IMR-90 (cell line): ENCODE results near the gene C6orf89. TPM values are rescaled to one million over a fixed set of nuclear protein-coding genes. Genes with fewer than 3 reads are reported as not detected.

Experiments used
- ATAC-seq: fragments of 200-7000 bp; cut with Tn5 transposase; 2 replicates; pipeline ENCODE4 v1.9.1; 2020; ENCODE audit warnings: low read depth, mild to moderate bottlenecking, moderate library complexity
- BruUV-seq: library from RNA; stranded (reverse); fragments of 400-500 nt; replicated peaks from 2 replicates; lab custom pipeline; 2021; lab: Mats Ljungman, UMichigan
- CTCF ChIA-PET: fragments of 300-600 bp; formaldehyde crosslinking; extraction: SDS; loops from one replicate; lab custom pipeline; 2021; ENCODE audit warnings: antibody characterized with exemption; lab: Yijun Ruan, JAX
- POLR2A ChIA-PET: fragments of 300-600 bp; sonication (Branson Sonifier 250); formaldehyde crosslinking; loops from one replicate; lab custom pipeline; 2022; ENCODE audit warnings: antibody characterized with exemption; ENCODE audit not compliant: unreplicated experiment; lab: Charles Lee
- DNase-seq: peaks from one replicate; pipeline ENCODE4 v3.0.0; 2013
- H2AFZ ChIP-seq: replicated peaks from 2 replicates; pipeline ENCODE3; 2013; ENCODE audit warnings: low read length, mild to moderate bottlenecking; ENCODE audit not compliant: poor library complexity
- H2AK5ac ChIP-seq: 2 replicates; pipeline ENCODE4 v1.6.1; 2013; ENCODE audit warnings: low read depth, low read length, inconsistent platforms
- H2AK9ac ChIP-seq: replicated peaks from 2 replicates; pipeline ENCODE3; 2013; ENCODE audit warnings: mild to moderate bottlenecking, low read depth, low read length, moderate library complexity; ENCODE audit not compliant: poor library complexity
- H2BK120ac ChIP-seq: 2 replicates; pipeline ENCODE4 v1.6.1; 2013; ENCODE audit warnings: low read depth, low read length, inconsistent platforms
- H2BK15ac ChIP-seq: 3 replicates; pipeline ENCODE4 v1.6.1; 2013; ENCODE audit warnings: low read depth, low read length, inconsistent platforms
- H2BK20ac ChIP-seq: 2 replicates; pipeline ENCODE4 v1.6.1; 2013; ENCODE audit warnings: low read depth, mild to moderate bottlenecking, inconsistent platforms, low read length, moderate library complexity
- H2BK5ac ChIP-seq: 2 replicates; pipeline ENCODE4 v1.6.1; 2013; ENCODE audit warnings: mild to moderate bottlenecking, low read depth, low read length, inconsistent platforms; ENCODE audit not compliant: poor library complexity, severe bottlenecking
- H3K14ac ChIP-seq: replicated peaks from 2 replicates; pipeline ENCODE4 v1.6.1; 2013; ENCODE audit warnings: low read depth, low read length, inconsistent platforms
- H3K18ac ChIP-seq: 2 replicates; pipeline ENCODE4 v1.6.1; 2013; ENCODE audit warnings: low read depth, low read length, control low read depth
- H3K23ac ChIP-seq: 2 replicates; pipeline ENCODE4 v1.6.1; 2013; ENCODE audit warnings: low read depth, low read length, inconsistent platforms
- H3K27ac ChIP-seq: 2 replicates; pipeline ENCODE4 v1.5.1; 2013; ENCODE audit warnings: mild to moderate bottlenecking, control low read depth, low read length; ENCODE audit not compliant: insufficient read depth
- H3K27me3 ChIP-seq: 2 replicates; pipeline ENCODE4 v1.6.1; 2013; ENCODE audit warnings: low read length; ENCODE audit not compliant: control insufficient read depth, insufficient read depth
- H3K36me3 ChIP-seq: 2 replicates; pipeline ENCODE4 v1.6.1; 2013; ENCODE audit warnings: low read length, mixed read lengths; ENCODE audit not compliant: control insufficient read depth, insufficient read depth
- H3K4ac ChIP-seq: 2 replicates; pipeline ENCODE4 v1.6.1; 2013; ENCODE audit warnings: low read depth, low read length, inconsistent platforms
- H3K4me1 ChIP-seq: 2 replicates; pipeline ENCODE4 v1.6.1; 2013; ENCODE audit warnings: low read length, mixed read lengths; ENCODE audit not compliant: control insufficient read depth, insufficient read depth
- H3K4me2 ChIP-seq: 2 replicates; pipeline ENCODE4 v1.6.1; 2013; ENCODE audit warnings: low read depth, mild to moderate bottlenecking, control low read depth, low read length, moderate library complexity
- H3K4me3 ChIP-seq: 2 replicates; pipeline ENCODE4 v1.5.1; 2013; ENCODE audit warnings: low read depth, mild to moderate bottlenecking, control low read depth, low read length, moderate library complexity; ENCODE audit not compliant: insufficient read depth
- H3K56ac ChIP-seq: 2 replicates; pipeline ENCODE4 v1.6.1; 2013; ENCODE audit warnings: low read length, inconsistent platforms; ENCODE audit not compliant: insufficient read depth; ENCODE audit errors: extremely low read depth
- H3K79me1 ChIP-seq, 2 experiments: 2 replicates each; pipeline ENCODE4 v1.6.1; 2013; ENCODE audit warnings: low read length in 2 of 2, inconsistent platforms in 1 of 2, low read depth in 1 of 2
- H3K9ac ChIP-seq: 2 replicates; pipeline ENCODE4 v1.6.1; 2013; ENCODE audit warnings: low read depth, low read length, control low read depth
- H3K9me1 ChIP-seq: 2 replicates; pipeline ENCODE4 v1.6.1; 2013; ENCODE audit warnings: low read length, inconsistent platforms; ENCODE audit not compliant: insufficient read depth
- H3K9me3 ChIP-seq: 2 replicates; pipeline ENCODE4 v1.6.1; 2013; ENCODE audit warnings: low read length; ENCODE audit not compliant: control insufficient read depth, insufficient read depth
- H4K20me1 ChIP-seq: 2 replicates; pipeline ENCODE4 v1.6.1; 2013; ENCODE audit warnings: low read length, inconsistent platforms; ENCODE audit not compliant: insufficient read depth
- H4K5ac ChIP-seq: 2 replicates; pipeline ENCODE4 v1.6.1; 2013; ENCODE audit warnings: mild to moderate bottlenecking, low read depth, low read length, control low read depth
- H4K8ac ChIP-seq, 2 experiments: 2 replicates each; pipeline ENCODE4 v1.6.1; 2013; ENCODE audit warnings: low read depth in 2 of 2, low read length in 2 of 2, control low read depth in 1 of 2, inconsistent platforms in 1 of 2
- H4K91ac ChIP-seq: 2 replicates; pipeline ENCODE4 v1.6.1; 2013; ENCODE audit warnings: low read depth, low read length, inconsistent platforms; ENCODE audit not compliant: insufficient read depth
- BHLHE40 ChIP-seq: fragments of 150-350 bp; IDR thresholded peaks from 2 replicates; pipeline ENCODE4 v1.6.1; 2016; ENCODE audit warnings: mild to moderate bottlenecking, low read depth, low read length
- CEBPB ChIP-seq: IDR thresholded peaks from 2 replicates; pipeline ENCODE4 v1.6.1; 2012; ENCODE audit warnings: low read depth, low read length, improper control_type of control experiment
- CHD1 ChIP-seq: IDR thresholded peaks from 2 replicates; pipeline ENCODE4 v1.6.1; 2012; ENCODE audit warnings: low read depth, low read length, improper control_type of control experiment
- FOS ChIP-seq: fragments of 150-350 bp; IDR thresholded peaks from 2 replicates; pipeline ENCODE4 v1.6.1; 2016; ENCODE audit warnings: low read depth, low read length
- MAFK ChIP-seq: IDR thresholded peaks from 2 replicates; pipeline ENCODE4 v1.6.1; 2012; ENCODE audit warnings: low read depth, low read length, improper control_type of control experiment
- MAZ ChIP-seq: IDR thresholded peaks from 2 replicates; pipeline ENCODE4 v1.6.1; 2012; ENCODE audit warnings: low read depth, mild to moderate bottlenecking, low read length, improper control_type of control experiment, moderate library complexity, borderline replicate concordance
- MXI1 ChIP-seq: IDR thresholded peaks from 2 replicates; pipeline ENCODE4 v1.6.1; 2012; ENCODE audit warnings: low read depth, mild to moderate bottlenecking, low read length, moderate library complexity, borderline replicate concordance
- NFE2L2 ChIP-seq: fragments of 150-350 bp; IDR thresholded peaks from 2 replicates; pipeline ENCODE4 v1.6.1; 2016; ENCODE audit warnings: low read depth, mild to moderate bottlenecking, low read length
- POLR2A ChIP-seq: IDR thresholded peaks from 2 replicates; pipeline ENCODE4 v1.6.1; 2012; ENCODE audit warnings: mild to moderate bottlenecking, low read depth, low read length
- RAD21 ChIP-seq: IDR thresholded peaks from 2 replicates; pipeline ENCODE4 v1.6.1; 2012; ENCODE audit warnings: low read length, improper control_type of control experiment
- RCOR1 ChIP-seq: IDR thresholded peaks from 2 replicates; pipeline ENCODE4 v1.6.1; 2012; ENCODE audit warnings: mild to moderate bottlenecking, low read length, improper control_type of control experiment; ENCODE audit not compliant: insufficient replicate concordance
- RFX5 ChIP-seq: IDR thresholded peaks from 2 replicates; pipeline ENCODE4 v1.8.0; 2012; ENCODE audit warnings: low read depth, mild to moderate bottlenecking, low read length, moderate library complexity
- SMC3 ChIP-seq: fragments of 150-350 bp; IDR thresholded peaks from 2 replicates; pipeline ENCODE4 v1.6.1; 2016; ENCODE audit warnings: low read depth, mild to moderate bottlenecking, antibody characterized with exemption, low read length, moderate library complexity
- WGBS, 2 experiments: methylation state at CpG; one replicate each; pipeline versions ENCODE4 v1.1.5 to v1.1.7; 2013; ENCODE audit warnings: missing lambda C conversion rate in 2 of 2; ENCODE audit not compliant: insufficient read length in 1 of 2; ENCODE audit errors: extremely low coverage in 2 of 2; 5-methylcytosine and 5-hydroxymethylcytosine counted together
- dilution Hi-C: fragments of 300-500 bp; cut with HindIII; formaldehyde crosslinking; loops from one replicate; pipeline ENCODE4 v1.14.3; 2018; ENCODE audit warnings: low sequenced_read_pairs; ENCODE audit not compliant: unreplicated experiment
- in situ Hi-C: fragments of 300-500 bp; cut with MboI; formaldehyde crosslinking; loops from 3 replicates; pipeline ENCODE4 v1.14.3; 2019; ENCODE audit warnings: low sequenced_read_pairs, inconsistent platforms, mixed read lengths
- intact Hi-C: fragments of 100-400 bp; cut with micrococcal nuclease; formaldehyde crosslinking; loops from 2 replicates; pipeline ENCODE4 v1.10.0; 2022
- polyA plus RNA-seq, 3 experiments: library from polyadenylated mRNA; depleted of rRNA; stranded (reverse); fragments of >200 nt; gene quantifications; 2 replicates each; pipeline ENCODE4 v1.2.3, GENCODE V29; 2012; ENCODE audit warnings: low replicate concordance in 1 of 3
- total RNA-seq: library from RNA; depleted of rRNA; stranded (reverse); fragments of >200 nt; gene quantifications from 2 replicates; pipeline ENCODE4 v1.2.3, GENCODE V29; 2012
- TF ChIP-seq, protein P1 (sequence below): fragments of 150-350 bp; IDR thresholded peaks from 2 replicates; pipeline ENCODE4 v1.6.1; 2017; ENCODE audit warnings: mild to moderate bottlenecking, antibody characterized with exemption, low read length, low read depth
- TF ChIP-seq, protein P2 (sequence below): fragments of 150-350 bp; IDR thresholded peaks from 2 replicates; pipeline ENCODE4 v1.6.1; 2016; ENCODE audit warnings: low read depth, mild to moderate bottlenecking, low read length, moderate library complexity, borderline replicate concordance

Gene C6orf89
- total and polyA plus RNA-seq, 2 of the 4 experiments (the other 2 are of a cell fraction): 30.8 to 52.3 TPM

DNA sequence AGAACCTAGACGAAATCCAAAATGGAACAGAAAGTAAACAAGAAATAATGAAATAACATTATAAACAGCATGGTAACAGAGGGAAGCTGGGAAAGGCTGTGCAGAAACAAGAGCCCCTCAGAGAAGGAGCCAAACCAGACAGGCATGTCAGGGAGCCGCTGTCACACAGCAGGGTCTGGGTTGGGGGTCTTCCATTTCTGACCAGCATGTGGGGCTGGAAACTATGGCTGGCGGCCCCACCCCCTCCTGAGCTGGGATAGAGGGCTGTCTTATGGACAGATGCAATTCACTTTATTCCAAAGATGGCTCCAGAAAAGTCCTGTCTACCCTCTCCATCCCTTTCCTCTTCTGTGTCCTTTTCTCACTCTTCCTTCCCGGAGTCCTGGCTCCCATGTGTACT lies 27.3 kb downstream of the C6orf89 start:
- Histone ChIP-seq H4K5ac (peak overlapping the region; percentile 45; the same call in 1 of the 2 replicates), H3K4me3 (no peak overlapping the region), H2AK5ac (peak overlapping the region; percentile 86), H2BK15ac (peak overlapping the region; percentile 35; the same call in 1 of the 3 replicates), H3K4me2 (peak overlapping the region; percentile 20), H3K36me3 (peaks cover 18% of the 10 kb centered on the region), H4K8ac (0 out of 4 replicates have a peak overlapping the region, but pooled peaks of 1 of the 2 experiments have one; percentile 3), H4K20me1 (peaks cover 21% of the 10 kb centered on the region), H3K4me1 (peaks cover 19% of the 10 kb centered on the region), H3K79me1 (peaks cover 4 to 17% of the 10 kb centered on the region in 2 experiments; a peak in 3 of 4 replicates), H2AFZ (no peak overlapping the region), H3K56ac (no peak overlapping the region), H3K18ac (peak overlapping the region; percentile 67), H3K4ac (peak overlapping the region; percentile 68), H2AK9ac (no peak overlapping the region), H3K27ac (peak overlapping the region; percentile 56; the same call in 1 of the 2 replicates), H3K27me3 (no peaks in the 10 kb centered on the region), H2BK5ac (peak overlapping the region; percentile 68), H2BK20ac (peak overlapping the region; percentile 24; the same call in 1 of the 2 replicates), H3K14ac (peak overlapping the region; percentile 68; the same call in 1 of the 2 replicates), H3K9ac (no peak overlapping the region), H3K9me3 (no peaks in the 10 kb centered on the region), H3K23ac (0 out of 2 replicates have a peak overlapping the region, but pooled peaks have one; percentile 41), H2BK120ac (peak overlapping the region; percentile 27; the same call in 1 of the 2 replicates), H4K91ac (peak overlapping the region; percentile 54), H3K9me1 (peaks cover 14% of the 10 kb centered on the region)
- BruUV-seq: no TSS peak
- TF ChIP-seq MXI1 (no peak), RCOR1 (no peak), MAZ (no peak), MAFK (no peak), RFX5 (no peak), SMC3 (no peak), RAD21 (no peak), BHLHE40 (no peak), POLR2A (no peak), FOS (no peak), CHD1 (no peak), NFE2L2 (no peak), CEBPB (no peak)
- TF ChIP-seq, protein P1, sequence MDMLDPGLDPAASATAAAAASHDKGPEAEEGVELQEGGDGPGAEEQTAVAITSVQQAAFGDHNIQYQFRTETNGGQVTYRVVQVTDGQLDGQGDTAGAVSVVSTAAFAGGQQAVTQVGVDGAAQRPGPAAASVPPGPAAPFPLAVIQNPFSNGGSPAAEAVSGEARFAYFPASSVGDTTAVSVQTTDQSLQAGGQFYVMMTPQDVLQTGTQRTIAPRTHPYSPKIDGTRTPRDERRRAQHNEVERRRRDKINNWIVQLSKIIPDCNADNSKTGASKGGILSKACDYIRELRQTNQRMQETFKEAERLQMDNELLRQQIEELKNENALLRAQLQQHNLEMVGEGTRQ: no peak
- TF ChIP-seq, protein P2, sequence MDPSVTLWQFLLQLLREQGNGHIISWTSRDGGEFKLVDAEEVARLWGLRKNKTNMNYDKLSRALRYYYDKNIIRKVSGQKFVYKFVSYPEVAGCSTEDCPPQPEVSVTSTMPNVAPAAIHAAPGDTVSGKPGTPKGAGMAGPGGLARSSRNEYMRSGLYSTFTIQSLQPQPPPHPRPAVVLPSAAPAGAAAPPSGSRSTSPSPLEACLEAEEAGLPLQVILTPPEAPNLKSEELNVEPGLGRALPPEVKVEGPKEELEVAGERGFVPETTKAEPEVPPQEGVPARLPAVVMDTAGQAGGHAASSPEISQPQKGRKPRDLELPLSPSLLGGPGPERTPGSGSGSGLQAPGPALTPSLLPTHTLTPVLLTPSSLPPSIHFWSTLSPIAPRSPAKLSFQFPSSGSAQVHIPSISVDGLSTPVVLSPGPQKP: no peak
- CTCF ChIA-PET: interaction anchor here (1.2 to 1.7 kb wide), 3 partner anchors 9 to 105 kb away, joined by 3 to 19 read pairs (median 6); no protein-coding TSS in a partner anchor
- ATAC-seq (peak; percentile 13; the same call in 1 of the 2 replicates), DNase-seq (no peak)
- no CpG with 5 or more reads among the region's 4 CpGs for WGBS, 2 experiments
- POLR2A ChIA-PET: no interaction called here
- dilution Hi-C loops: no loop called here
- in situ Hi-C loops: no loop called here
- intact Hi-C loops: no loop called here
